ENCODE results near the gene ARMC5.
"Not testable (repeated sequence)": the region's sequence is repeated elsewhere in the genome, so short reads cannot be mapped to it uniquely, and the experiment has no call there.

The ARMC5 gene

GRCh38 chr16:31474173-31474714 is 14.9 kb downstream of the ARMC5 start:
- Mint-ChIP-seq H3K4me3 (no peak overlapping the region), H3K27ac (no peak overlapping the region), H3K4me1 (peaks cover 20% of the 10 kb centered on the region), H3K9me3 (no peaks in the 10 kb centered on the region), H3K27me3 (peaks cover 7% of the 10 kb centered on the region), H3K36me3 (no peaks in the 10 kb centered on the region)
- DNase-seq (ENCODE audit: low spot score in 2 of 2) (no peak), ATAC-seq (ENCODE audit: low read depth) (no peak)

DNA sequence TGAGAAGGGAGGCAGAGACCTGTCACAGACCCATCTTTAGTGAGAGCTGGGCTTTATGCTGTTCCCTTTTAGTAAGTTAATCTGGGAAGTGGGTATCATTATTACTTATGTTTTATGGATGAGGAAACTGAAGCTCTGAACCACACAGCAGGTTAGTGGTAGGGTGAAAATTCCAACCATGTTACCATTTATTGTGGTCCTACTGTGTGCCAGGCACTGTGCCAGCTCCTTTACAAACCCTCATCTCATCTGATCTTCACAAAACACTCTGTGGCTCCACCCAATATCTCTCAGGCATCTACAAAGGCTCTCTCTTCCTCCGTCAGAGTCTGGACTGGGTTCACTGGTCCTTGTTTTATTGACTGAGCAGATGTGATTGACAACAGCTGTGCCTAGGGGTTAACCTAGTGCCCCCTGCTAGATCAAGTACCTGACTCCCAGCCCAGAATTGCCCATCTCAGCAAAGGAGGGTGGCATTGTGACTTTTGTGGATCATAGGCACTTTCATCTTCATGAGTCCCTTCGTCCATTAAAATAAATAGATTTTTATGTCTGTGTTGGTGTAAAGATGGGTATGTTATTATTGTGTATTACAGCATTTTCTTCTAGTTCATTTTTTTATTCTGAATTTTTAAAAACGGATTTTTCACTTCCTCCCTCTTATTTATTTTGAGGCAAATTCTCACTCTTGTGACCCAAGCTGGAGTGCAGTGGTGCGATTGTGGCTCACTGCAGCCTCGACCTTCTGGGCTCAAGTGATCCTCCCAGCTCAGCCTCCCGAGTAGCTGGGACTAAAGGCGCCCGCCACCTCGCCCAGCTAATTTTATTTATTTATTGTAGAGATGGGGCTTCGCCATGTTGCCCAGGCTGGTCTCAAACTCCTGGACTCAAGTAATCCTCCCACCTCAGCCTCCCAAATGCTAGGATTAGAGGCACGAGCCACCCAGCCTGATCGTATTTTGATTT is 15.8 kb downstream of the ARMC5 start:
- no peaks in the 10 kb centered on the region for H3K9me3 Mint-ChIP-seq
- no peak overlapping the region for H3K4me3 Mint-ChIP-seq
- peaks cover 20% of the 10 kb centered on the region for H3K4me1 Mint-ChIP-seq
- no peaks in the 10 kb centered on the region for H3K36me3 Mint-ChIP-seq
- DNase-seq (ENCODE audit: low spot score in 2 of 2), result no peak
- no peak for ATAC-seq (ENCODE audit: low read depth)
- H3K27ac Mint-ChIP-seq, result no peak overlapping the region
- H3K27me3 Mint-ChIP-seq, result peaks cover 8% of the 10 kb centered on the region

DNA sequence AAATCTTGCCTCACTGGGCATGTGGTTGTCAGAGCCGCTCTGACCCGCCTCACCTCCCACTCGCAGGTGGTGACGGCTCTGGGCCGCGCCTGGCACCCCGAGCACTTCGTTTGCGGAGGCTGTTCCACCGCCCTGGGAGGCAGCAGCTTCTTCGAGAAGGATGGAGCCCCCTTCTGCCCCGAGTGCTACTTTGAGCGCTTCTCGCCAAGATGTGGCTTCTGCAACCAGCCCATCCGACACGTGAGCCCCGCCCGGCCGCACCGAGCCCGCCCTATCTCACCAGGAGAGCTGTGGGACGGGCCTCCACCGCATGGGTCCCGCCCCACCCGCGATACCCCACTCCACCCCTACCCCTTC is 16.6 kb downstream of the ARMC5 start:
- no peaks in the 10 kb centered on the region for H3K9me3 Mint-ChIP-seq
- H3K4me1 Mint-ChIP-seq, result peaks cover 19% of the 10 kb centered on the region
- peak overlapping the region; percentile 89 for H3K4me3 Mint-ChIP-seq
- DNase-seq (ENCODE audit: low spot score in 2 of 2) (no peak), ATAC-seq (ENCODE audit: low read depth) (no peak)
- no peak overlapping the region for H3K27ac Mint-ChIP-seq
- H3K27me3 Mint-ChIP-seq, result peaks cover 11% of the 10 kb centered on the region
- no peaks in the 10 kb centered on the region for H3K36me3 Mint-ChIP-seq

GRCh38 chr16:31476303-31477219 is 17.3 kb downstream of the ARMC5 start:
- Mint-ChIP-seq H3K27ac (peak overlapping the region; percentile 12), H3K27me3 (peaks cover 11% of the 10 kb centered on the region), H3K4me3 (peak overlapping the region; percentile 89), H3K36me3 (no peaks in the 10 kb centered on the region), H3K4me1 (peaks cover 13% of the 10 kb centered on the region), H3K9me3 (no peaks in the 10 kb centered on the region)
- ATAC-seq (ENCODE audit: low read depth), result peak; percentile 82
- DNase-seq (ENCODE audit: low spot score in 2 of 2), result peak; percentile 44 to 55

DNA sequence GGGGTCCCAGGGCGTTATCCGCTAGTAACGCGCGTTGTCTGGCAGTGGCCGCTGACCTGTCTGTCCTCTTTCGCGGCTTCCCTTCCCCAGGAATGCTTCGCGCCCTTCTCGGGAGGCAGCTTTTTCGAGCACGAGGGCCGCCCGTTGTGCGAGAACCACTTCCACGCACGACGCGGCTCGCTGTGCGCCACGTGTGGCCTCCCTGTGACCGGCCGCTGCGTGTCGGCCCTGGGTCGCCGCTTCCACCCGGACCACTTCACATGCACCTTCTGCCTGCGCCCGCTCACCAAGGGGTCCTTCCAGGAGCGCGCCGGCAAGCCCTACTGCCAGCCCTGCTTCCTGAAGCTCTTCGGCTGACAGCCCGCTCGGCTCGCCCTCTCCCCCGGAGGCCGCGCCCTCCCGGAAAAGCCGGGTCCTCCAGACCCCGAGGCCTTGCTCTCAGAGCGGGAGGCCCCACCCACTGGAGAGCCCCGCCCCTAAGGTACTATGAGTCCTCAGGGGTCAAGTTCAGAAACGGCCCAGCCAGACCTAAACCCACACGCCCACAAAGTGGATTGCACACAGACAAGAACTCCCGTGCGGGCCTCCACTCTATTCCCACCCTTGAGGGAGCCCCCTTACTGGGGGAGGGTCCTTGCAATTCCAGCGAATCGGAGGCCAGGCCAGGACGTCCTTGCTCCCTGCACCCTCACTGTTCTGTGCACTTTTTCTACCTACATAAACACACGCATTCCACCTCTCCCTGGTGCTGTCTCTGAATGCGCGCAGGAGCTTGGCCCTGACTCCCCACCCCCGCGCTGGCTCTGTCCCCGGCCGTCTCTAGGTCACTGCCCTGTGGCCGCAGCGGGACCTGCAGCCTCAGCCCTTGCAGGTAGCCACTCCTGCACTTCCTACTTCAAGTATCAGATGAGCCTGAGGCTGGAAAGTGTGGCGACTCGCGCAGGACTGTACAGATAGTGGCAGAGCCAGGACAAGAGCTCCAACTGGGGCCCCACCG is 18.2 kb downstream of the ARMC5 start:
- Mint-ChIP-seq H3K4me3 (peak overlapping the region; percentile 57), H3K27ac (no peak overlapping the region), H3K36me3 (no peaks in the 10 kb centered on the region), H3K9me3 (no peaks in the 10 kb centered on the region), H3K4me1 (peaks cover 10% of the 10 kb centered on the region), H3K27me3 (peaks cover 15% of the 10 kb centered on the region)
- ATAC-seq (ENCODE audit: low read depth), result peak; percentile 31
- DNase-seq (ENCODE audit: low spot score in 2 of 2), result peak in 1 of 2 donors; percentile 50

GRCh38 chr16:31478956-31479355 is 19.7 kb downstream of the ARMC5 start:
- ATAC-seq (ENCODE audit: low read depth), result no peak
- Mint-ChIP-seq H3K9me3 (no peaks in the 10 kb centered on the region), H3K4me1 (peaks cover 10% of the 10 kb centered on the region), H3K36me3 (no peaks in the 10 kb centered on the region), H3K27ac (no peak overlapping the region), H3K4me3 (no peak overlapping the region), H3K27me3 (peaks cover 16% of the 10 kb centered on the region)
- no peak for DNase-seq (ENCODE audit: low spot score in 2 of 2)

DNA sequence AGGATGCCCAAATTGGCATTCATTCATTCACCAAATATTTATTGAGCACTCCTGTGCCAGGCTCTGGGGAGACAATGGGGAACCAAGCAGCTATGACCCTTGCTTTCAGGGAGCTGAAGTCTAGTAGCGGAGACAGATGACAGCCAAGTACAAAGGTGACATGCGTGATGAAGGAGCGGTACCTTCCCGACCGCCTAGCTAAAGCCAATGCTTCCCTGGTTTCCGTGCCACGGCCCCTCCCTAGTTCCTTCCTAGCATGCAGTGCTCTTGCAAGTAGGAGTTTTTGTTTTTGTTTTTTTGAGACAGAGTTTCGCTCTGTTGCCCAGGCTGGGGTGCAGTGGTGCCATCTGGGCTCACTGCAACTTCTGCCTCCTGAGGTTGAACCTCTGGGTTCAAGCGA is 20.4 kb downstream of the ARMC5 start:
- no peak overlapping the region for H3K27ac Mint-ChIP-seq
- no peak for ATAC-seq (ENCODE audit: low read depth)
- H3K4me1 Mint-ChIP-seq, result peaks cover 10% of the 10 kb centered on the region
- no peaks in the 10 kb centered on the region for H3K36me3 Mint-ChIP-seq
- peaks cover 16% of the 10 kb centered on the region for H3K27me3 Mint-ChIP-seq
- no peak for DNase-seq (ENCODE audit: low spot score in 2 of 2)
- no peak overlapping the region for H3K4me3 Mint-ChIP-seq
- no peaks in the 10 kb centered on the region for H3K9me3 Mint-ChIP-seq

- Mint-ChIP-seq H3K27me3 (peaks cover 16% of the 10 kb centered on the region), H3K36me3 (no peaks in the 10 kb centered on the region), H3K4me1 (peaks cover 12% of the 10 kb centered on the region), H3K4me3 (no peak overlapping the region), H3K27ac (no peak overlapping the region), H3K9me3 (no peaks in the 10 kb centered on the region)
- ATAC-seq (ENCODE audit: low read depth) (no peak), DNase-seq (ENCODE audit: low spot score in 2 of 2) (no peak)
These were observed 21.7 kb downstream of the ARMC5 start for GRCh38 chr16:31480851-31481536.

- DNase-seq (ENCODE audit: low spot score in 2 of 2) (no peak), ATAC-seq (ENCODE audit: low read depth) (no peak)
- H3K36me3 Mint-ChIP-seq, result no peaks in the 10 kb centered on the region
- peaks cover 4% of the 10 kb centered on the region for H3K4me1 Mint-ChIP-seq
- no peaks in the 10 kb centered on the region for H3K9me3 Mint-ChIP-seq
- H3K4me3 Mint-ChIP-seq, result no peak within 1 kb of the TSS
- peaks cover 11% of the 10 kb centered on the region for H3K27me3 Mint-ChIP-seq
- H3K27ac Mint-ChIP-seq, result no peak within 1 kb of the TSS
These were observed 23.8 kb downstream of the ARMC5 start, which contains the start of gene SLC5A2 for GRCh38 chr16:31483081-31483480. Gene SLC5A2 (plus strand): TSS chr16:31483123. CDS start chr16:31483137, 14 bp downstream.

- not testable (repeated sequence) for H3K4me3 Mint-ChIP-seq; DNase-seq (ENCODE audit: low spot score in 2 of 2); ATAC-seq (ENCODE audit: low read depth); H3K27ac Mint-ChIP-seq; H3K4me1 Mint-ChIP-seq; H3K36me3 Mint-ChIP-seq; H3K9me3 Mint-ChIP-seq
- peaks cover 11% of the 10 kb centered on the region for H3K27me3 Mint-ChIP-seq
These were observed 24.7 kb downstream of the ARMC5 start for GRCh38 chr16:31484048-31484447.

GRCh38 chr16:31484491-31485171 is 25.3 kb downstream of the ARMC5 start:
- no peak for DNase-seq (ENCODE audit: low spot score in 2 of 2)
- Mint-ChIP-seq H3K27ac (no peak overlapping the region), H3K36me3 (no peaks in the 10 kb centered on the region), H3K4me1 (peaks cover 3% of the 10 kb centered on the region), H3K9me3 (no peaks in the 10 kb centered on the region), H3K4me3 (no peak overlapping the region), H3K27me3 (peaks cover 10% of the 10 kb centered on the region)
- no peak for ATAC-seq (ENCODE audit: low read depth)

- H3K36me3 Mint-ChIP-seq, result no peaks in the 10 kb centered on the region
- H3K27me3 Mint-ChIP-seq, result peaks cover 9% of the 10 kb centered on the region
- peaks cover 3% of the 10 kb centered on the region for H3K4me1 Mint-ChIP-seq
- H3K4me3 Mint-ChIP-seq, result no peak overlapping the region
- no peak for ATAC-seq (ENCODE audit: low read depth)
- no peak overlapping the region for H3K27ac Mint-ChIP-seq
- H3K9me3 Mint-ChIP-seq, result no peaks in the 10 kb centered on the region
- DNase-seq (ENCODE audit: low spot score in 2 of 2), result no peak
These were observed 26.3 kb downstream of the ARMC5 start for GRCh38 chr16:31485571-31485970.

Measured in memory B cell (primary cell).